BLaER1 (cell line): Measurements from ENCODE around the gene MOV10.

Experiments
- H3K27ac ChIP-seq: shearing (Covaris generic); formaldehyde crosslinking; 2 replicates; pipeline ENCODE4 v1.8.1; 2022
- H3K27me3 ChIP-seq: shearing (Covaris generic); formaldehyde crosslinking; 2 replicates; pipeline ENCODE4 v1.8.1; 2022
- H3K36me3 ChIP-seq: shearing (Covaris generic); formaldehyde crosslinking; 2 replicates; pipeline ENCODE4 v1.8.1; 2022
- H3K4me1 ChIP-seq: shearing (Covaris generic); formaldehyde crosslinking; 2 replicates; pipeline ENCODE4 v1.8.1; 2022
- H3K4me2 ChIP-seq: shearing (Covaris generic); formaldehyde crosslinking; 2 replicates; pipeline ENCODE4 v1.8.1; 2022
- H3K4me3 ChIP-seq: shearing (Covaris generic); formaldehyde crosslinking; 2 replicates; pipeline ENCODE4 v1.8.1; 2022
- H3K9ac ChIP-seq: shearing (Covaris generic); formaldehyde crosslinking; 2 replicates; pipeline ENCODE4 v1.8.1; 2022
- H3K9me3 ChIP-seq: shearing (Covaris generic); formaldehyde crosslinking; 2 replicates; pipeline ENCODE4 v1.8.1; 2022
- H4K20me1 ChIP-seq: shearing (Covaris generic); formaldehyde crosslinking; 2 replicates; pipeline ENCODE4 v1.8.1; 2022
- Cebpa-rat ChIP-seq: shearing (Covaris generic); IDR thresholded peaks from 2 replicates; pipeline ENCODE4 v1.8.1; 2022

MOV10 gene

GRCh38 chr1:112702420-112703261 lies 28.2 kb downstream of the MOV10 start:
- Histone ChIP-seq H3K27me3 (no peaks in the 10 kb centered on the region), H3K9me3 (no peaks in the 10 kb centered on the region), H3K4me2 (peak overlapping the region; percentile 97), H3K27ac (peak overlapping the region; percentile 92), H4K20me1 (no peaks in the 10 kb centered on the region), H3K9ac (peak overlapping the region; percentile 79), H3K4me1 (peaks cover 88% of the 10 kb centered on the region), H3K4me3 (no peak overlapping the region), H3K36me3 (peaks cover 30% of the 10 kb centered on the region)
- TF ChIP-seq Cebpa-rat, result no peak

GRCh38 chr1:112703706-112704105 lies 29.2 kb downstream of the MOV10 start:
- 0 out of 2 replicates have a peak overlapping the region, but pooled peaks have one; percentile 90 for H3K9ac ChIP-seq
- no peaks in the 10 kb centered on the region for H3K9me3 ChIP-seq
- no peaks in the 10 kb centered on the region for H4K20me1 ChIP-seq
- peak overlapping the region; percentile 97 for H3K4me2 ChIP-seq
- H3K36me3 ChIP-seq, result peaks cover 20% of the 10 kb centered on the region
- no peak overlapping the region for H3K4me3 ChIP-seq
- peak overlapping the region; percentile 93 for H3K27ac ChIP-seq
- no peaks in the 10 kb centered on the region for H3K27me3 ChIP-seq
- no peak for TF ChIP-seq Cebpa-rat
- H3K4me1 ChIP-seq, result peaks cover 85% of the 10 kb centered on the region

GRCh38 chr1:112704391-112704933 lies 30.0 kb downstream of the MOV10 start:
- H3K9ac ChIP-seq, result peak overlapping the region; percentile 90
- H3K27me3 ChIP-seq, result no peaks in the 10 kb centered on the region
- peak overlapping the region; percentile 93 for H3K27ac ChIP-seq
- no peaks in the 10 kb centered on the region for H3K9me3 ChIP-seq
- peak overlapping the region; percentile 97 for H3K4me2 ChIP-seq
- no peaks in the 10 kb centered on the region for H4K20me1 ChIP-seq
- peak overlapping the region; percentile 88 for H3K4me3 ChIP-seq
- no peak for TF ChIP-seq Cebpa-rat
- peaks cover 78% of the 10 kb centered on the region for H3K4me1 ChIP-seq
- H3K36me3 ChIP-seq, result peaks cover 12% of the 10 kb centered on the region

- Histone ChIP-seq H3K4me3 (peak overlapping the region; percentile 88), H3K9ac (peak overlapping the region; percentile 90), H3K27me3 (no peaks in the 10 kb centered on the region), H3K4me1 (peaks cover 72% of the 10 kb centered on the region), H3K27ac (peak overlapping the region; percentile 93), H3K36me3 (peaks cover 6% of the 10 kb centered on the region; the same call in 1 of the 2 replicates), H3K4me2 (peak overlapping the region; percentile 97), H4K20me1 (no peaks in the 10 kb centered on the region), H3K9me3 (no peaks in the 10 kb centered on the region)
- no peak for TF ChIP-seq Cebpa-rat
Observed at GRCh38 chr1:112704934-112705627, 30.6 kb downstream of the MOV10 start.

- peak within 1 kb of the TSS; percentile 93 for H3K27ac ChIP-seq
Observed at GRCh38 chr1:112706505-112707220, 32.2 kb downstream of the MOV10 start, which contains the start of gene RHOC. Gene RHOC (minus strand): TSS chr1:112707127. CDS start chr1:112703799, 3,328 bp downstream.

GRCh38 chr1:112707221-112708001 lies 33.0 kb downstream of the MOV10 start:
- TF ChIP-seq Cebpa-rat, result no peak
- Histone ChIP-seq H4K20me1 (no peaks in the 10 kb centered on the region), H3K4me2 (peak overlapping the region; percentile 97), H3K4me1 (peaks cover 60% of the 10 kb centered on the region), H3K27me3 (no peaks in the 10 kb centered on the region), H3K27ac (peak overlapping the region; percentile 93), H3K36me3 (peaks cover 6% of the 10 kb centered on the region; the same call in 1 of the 2 replicates), H3K9me3 (no peaks in the 10 kb centered on the region), H3K4me3 (peak overlapping the region; percentile 88), H3K9ac (peak overlapping the region; percentile 90)

More at GRCh38 chr1:112706505-112707220, 32.2 kb downstream of the MOV10 start, which contains the start of gene RHOC:
- no peaks in the 10 kb centered on the region for H4K20me1 ChIP-seq
- H3K9me3 ChIP-seq, result no peaks in the 10 kb centered on the region
- no peaks in the 10 kb centered on the region for H3K27me3 ChIP-seq
- peak within 1 kb of the TSS; percentile 88 for H3K4me3 ChIP-seq
- peak within 1 kb of the TSS; percentile 90 for H3K9ac ChIP-seq
- peaks cover 6% of the 10 kb centered on the region; the same call in 1 of the 2 replicates for H3K36me3 ChIP-seq
- TF ChIP-seq Cebpa-rat, result no peak
- peak within 1 kb of the TSS; percentile 97 for H3K4me2 ChIP-seq
- H3K4me1 ChIP-seq, result peaks cover 65% of the 10 kb centered on the region

- peaks cover 54% of the 10 kb centered on the region for H3K4me1 ChIP-seq
- H3K9me3 ChIP-seq, result no peaks in the 10 kb centered on the region
- TF ChIP-seq Cebpa-rat, result no peak
- H3K27me3 ChIP-seq, result 0 out of 2 replicates have a peak, but pooled peaks cover under 1% of the 10 kb centered on the region
- no peak overlapping the region for H3K27ac ChIP-seq
- peaks cover 3% of the 10 kb centered on the region; the same call in 1 of the 2 replicates for H3K36me3 ChIP-seq
- H3K4me3 ChIP-seq, result no peak overlapping the region; the same call in 1 of the 2 replicates
- H3K9ac ChIP-seq, result peak overlapping the region; percentile 90; the same call in 1 of the 2 replicates
- peak overlapping the region; percentile 97 for H3K4me2 ChIP-seq
- H4K20me1 ChIP-seq, result no peaks in the 10 kb centered on the region
Observed at GRCh38 chr1:112708002-112708448, 33.6 kb downstream of the MOV10 start.

- no peak overlapping the region for H3K27ac ChIP-seq
- H3K27me3 ChIP-seq, result peaks cover 5% of the 10 kb centered on the region; the same call in 1 of the 2 replicates
- H3K4me2 ChIP-seq, result no peak overlapping the region
- H3K9me3 ChIP-seq, result no peaks in the 10 kb centered on the region
- 0 out of 2 replicates have a peak, but pooled peaks cover under 1% of the 10 kb centered on the region for H4K20me1 ChIP-seq
- TF ChIP-seq Cebpa-rat, result no peak
- H3K36me3 ChIP-seq, result no peaks in the 10 kb centered on the region
- no peak overlapping the region for H3K9ac ChIP-seq
- H3K4me1 ChIP-seq, result peaks cover 51% of the 10 kb centered on the region
- no peak overlapping the region for H3K4me3 ChIP-seq
Observed at GRCh38 chr1:112708489-112708888, 34.0 kb downstream of the MOV10 start.
